ENCODE results near the gene NTRK1. TPM values are rescaled to one million over a fixed set of nuclear protein-coding genes. Genes with fewer than 3 reads are reported as not detected.

The NTRK1 gene
- total RNA-seq, 1 experiment from 2014 or later: 0.89 TPM

GRCh38 chr1:156884560-156885184 is 24.0 kb downstream of the NTRK1 start:
- no peak overlapping the region for H3K27ac ChIP-seq (ENCODE audit: low read depth, low read length)
- ChIA-PET CTCF (no interaction called here), POLR2A (no interaction called here), RAD21 (ENCODE audit: low non-redundant PET in 1 of 2, low total read pairs in 2 of 2, uncharacterized antibody in 2 of 2, unreplicated experiment in 2 of 2) (no interaction called here)
- H3K4me3 ChIP-seq (replicated peaks in 1 of 2; ENCODE audit: low read depth in 1 of 2, low read length in 2 of 2): no peak overlapping the region
- H3K9me2 ChIP-seq (ENCODE audit: insufficient read depth): no peaks in the 10 kb centered on the region
- H3K4me2 ChIP-seq (ENCODE audit: low read length): no peak overlapping the region
- peaks cover 0 to 9% of the 10 kb centered on the region in 2 experiments; a peak in 2 of 4 replicates for H3K4me1 ChIP-seq (ENCODE audit: control insufficient read depth in 1 of 2, insufficient read depth in 2 of 2, low read length in 2 of 2)
- DNase-seq (ENCODE audit: low read depth, low spot score) (no peak), ATAC-seq (no peak)
- TF ChIP-seq CTCF (IDR thresholded peaks at IDR 0.05 in 2 of 3, conservative IDR thresholded peaks at IDR 0.05 in 1 of 3; ENCODE audit: borderline replicate concordance in 1 of 3, insufficient read depth in 1 of 3, low read depth in 2 of 3, low read length in 2 of 3): no peak
- TF ChIP-seq SP1 (IDR thresholded peaks at IDR 0.05; ENCODE audit: low read depth): no peak
- no peak for TF ChIP-seq FOSL1 (IDR thresholded peaks at IDR 0.05; ENCODE audit: low read depth)
- TF ChIP-seq ZFX (IDR thresholded peaks at IDR 0.05): no peak
- no peak for TF ChIP-seq REST (IDR thresholded peaks at IDR 0.05; ENCODE audit: low read depth)
- TF ChIP-seq JUND (IDR thresholded peaks at IDR 0.05): no peak
- no peak for TF ChIP-seq EZH2 (IDR thresholded peaks at IDR 0.05)
- TF ChIP-seq SIN3A (IDR thresholded peaks at IDR 0.05; ENCODE audit: low read depth): no peak
- TF ChIP-seq MAX (IDR thresholded peaks at IDR 0.05): no peak
- no peak for TF ChIP-seq POLR2A (IDR thresholded peaks at IDR 0.05; ENCODE audit: borderline replicate concordance, extremely low read depth, insufficient read depth, insufficient read length)
- no peak overlapping the region for H3K9ac ChIP-seq (ENCODE audit: low read length)
- no peak overlapping the region for H2AFZ ChIP-seq (ENCODE audit: low read depth, low read length, poor library complexity, severe bottlenecking)
- no peaks in the 10 kb centered on the region for H4K20me1 ChIP-seq (ENCODE audit: insufficient read depth)
- intact Hi-C loops (cut with micrococcal nuclease): no loop called here
- no peaks in the 10 kb centered on the region for H3K79me2 ChIP-seq (ENCODE audit: insufficient read depth, low read length)
- H3K27me3 ChIP-seq (ENCODE audit: insufficient read depth, low read length): no peaks in the 10 kb centered on the region
- BruUV-seq (replicated peaks): no TSS peak
- H3K36me3 ChIP-seq (ENCODE audit: control insufficient read depth in 1 of 2, insufficient read depth in 2 of 2, low read length in 2 of 2): no peaks in the 10 kb centered on the region
- H3K9me3 ChIP-seq (ENCODE audit: control insufficient read depth in 1 of 2, insufficient read depth in 1 of 2, low read depth in 1 of 2, low read length in 2 of 2): no peaks in the 10 kb centered on the region

All from HCT116 (cell line).